K562 (cell line): ENCODE data around the gene G6PC2. TPM values are rescaled to one million over a fixed set of nuclear protein-coding genes. Genes with fewer than 3 reads are reported as not detected.

Experiments used
- ATF1 ChIP-seq, 2 experiments: fragments of 450-650 bp in 1 of 2; IDR thresholded peaks; 2 replicates each; pipeline ENCODE4 v1.6.1; 2016; ENCODE audit warnings: missing compliant biosample characterization in 1 of 2, missing genetic modification characterization in 1 of 2
- CBX2 ChIP-seq: fragments of 200-600 bp; sonication (generic); IDR thresholded peaks from one replicate; pipeline ENCODE4 v1.6.1; 2012; ENCODE audit warnings: mild to moderate bottlenecking, low read length, inconsistent platforms; ENCODE audit not compliant: insufficient read depth, poor library complexity, severe bottlenecking
- CEBPG ChIP-seq, 3 experiments: fragments of 200-800 bp in 1 of 3; sonication (Bioruptor generic) in 1 of 3; sonication (generic) in 1 of 3; formaldehyde crosslinking in 1 of 3; IDR thresholded peaks in 2 of 3; conservative IDR thresholded peaks in 1 of 3; 2 replicates each; pipeline versions ENCODE4 v1.6.1 to v1.8.0; 2016 to 2022; ENCODE audit warnings: missing compliant biosample characterization in 2 of 3, missing genetic modification characterization in 2 of 3, mild to moderate bottlenecking in 1 of 3, missing genetic modification reagents in 1 of 3
- CHD7 ChIP-seq: fragments of 200-600 bp; sonication (generic); IDR thresholded peaks from one replicate; pipeline ENCODE4 v1.6.1; 2012; ENCODE audit warnings: mild to moderate bottlenecking, low read depth, low read length, inconsistent platforms
- E2F3 ChIP-seq: fragments of 250-450 bp; sonication (Bioruptor Pico); IDR thresholded peaks from 2 replicates; pipeline ENCODE4 v1.4.0; 2020; ENCODE audit warnings: mild to moderate bottlenecking
- ETV1 ChIP-seq: fragments of 450-650 bp; conservative IDR thresholded peaks from 2 replicates; pipeline ENCODE4 v1.6.1; 2016; ENCODE audit warnings: missing genetic modification characterization, control low read depth, low read depth, missing compliant biosample characterization
- ETV6 ChIP-seq, 3 experiments: fragments of 150-350 bp in 1 of 3; sonication (generic) in 1 of 3; formaldehyde crosslinking in 1 of 3; IDR thresholded peaks; 2 replicates each; pipeline versions ENCODE4 v1.6.1 to v1.8.0; 2014 to 2022; ENCODE audit warnings: borderline replicate concordance in 2 of 3, low read depth in 2 of 3, antibody characterized with exemption in 1 of 3, low read length in 1 of 3, mild to moderate bottlenecking in 1 of 3, missing genetic modification reagents in 1 of 3
- IRF2 ChIP-seq: sonication (generic); formaldehyde crosslinking; IDR thresholded peaks from 2 replicates; pipeline ENCODE4 v1.8.1; 2022; ENCODE audit warnings: mild to moderate bottlenecking, missing genetic modification reagents
- POU5F1 ChIP-seq: fragments of 150-350 bp; IDR thresholded peaks from 2 replicates; pipeline ENCODE4 v1.6.1; 2014; ENCODE audit warnings: borderline replicate concordance, low read length, low read depth, mild to moderate bottlenecking; ENCODE audit not compliant: partially characterized antibody
- RHOXF2B ChIP-seq: fragments of 250-450 bp; sonication (Bioruptor Pico); conservative IDR thresholded peaks from 2 replicates; pipeline ENCODE4 v1.5.1; 2021
- SMAD3 ChIP-seq: fragments of 450-650 bp; formaldehyde crosslinking; conservative IDR thresholded peaks from 2 replicates; pipeline ENCODE4 v1.4.0; 2020; ENCODE audit warnings: mild to moderate bottlenecking
- U2AF2 ChIP-seq: fragments of 200-400 bp; formaldehyde crosslinking; optimal IDR thresholded peaks from 2 replicates; pipeline ENCODE3; 2017; ENCODE audit warnings: low read depth, mild to moderate bottlenecking, low read length
- ZFP30 ChIP-seq: fragments of 250-450 bp; sonication (Bioruptor Pico); IDR thresholded peaks from 2 replicates; pipeline ENCODE4 v1.8.0; 2022; ENCODE audit warnings: moderate library complexity, mild to moderate bottlenecking, inconsistent platforms, borderline replicate concordance
- ZNF239 ChIP-seq: fragments of 250-450 bp; sonication (Bioruptor Pico); IDR thresholded peaks from 2 replicates; pipeline ENCODE4 v1.4.0; 2020; ENCODE audit warnings: mild to moderate bottlenecking
- ZSCAN29 ChIP-seq: fragments of 450-650 bp; IDR thresholded peaks from 2 replicates; pipeline ENCODE4 v1.6.1; 2017
- polyA plus RNA-seq, 8 experiments: library from polyadenylated mRNA; depleted of rRNA in 4 of 8; stranded (reverse) in 5 of 8; unstranded in 3 of 8; fragments of >200 nt; fragmentation: Nextera tagmentation in 2 of 8; fragmentation: Illumina TruSeq in 1 of 8; extraction: Ambion mirVana in 2 of 8; extraction: Trizol in 1 of 8; gene quantifications; 2 replicates each; pipeline versions ENCODE4 v1.2.1 to v1.2.3, GENCODE V29; 2011 to 2014; ENCODE audit warnings: inconsistent platforms in 1 of 8, missing spikeins in 1 of 8
- total RNA-seq, 7 experiments: library from RNA; depleted of rRNA in 6 of 7; stranded (reverse); fragments of >200 nt in 6 of 7; fragmentation: Illumina TruSeq in 2 of 7; extraction: Trizol in 2 of 7; gene quantifications; 2 replicates each; pipeline versions ENCODE4 v1.2.1 to v1.2.3, GENCODE V29; 2011 to 2021; ENCODE audit warnings: low replicate concordance in 1 of 7

G6PC2 gene
- total and polyA plus RNA-seq, 9 of the 15 experiments (the other 6 are each of a cell fraction or from before 2014, with no cell fraction given): 0.03 to 0.15 TPM; not detected in 7

- TF ChIP-seq CHD7 (no peak), RHOXF2B (CRISPR knock-in tag) (no peak; the same call in 1 of the 2 replicates), CBX2 (no peak), SMAD3 (peak; percentile 90; the same call in 1 of the 2 replicates), U2AF2 (no peak), ETV6 (IDR thresholded peaks at IDR 0.05; ENCODE audit: borderline replicate concordance in 1 of 2, low read depth in 2 of 2, low read length in 1 of 2) (peak; percentile 67 to 89; a peak in 3 of 4 replicates), ETV6 (CRISPR knock-in tag; IDR thresholded peaks at IDR 0.05; ENCODE audit: borderline replicate concordance) (no peak), ETV1 (tag) (peak; percentile 99), ZFP30 (CRISPR knock-in tag) (no peak), ZSCAN29 (no peak), CEBPG (CRISPR knock-in tag; IDR thresholded peaks at IDR 0.05) (peak; percentile 82; the same call in 1 of the 2 replicates), CEBPG (tag; conservative IDR thresholded peaks at IDR 0.05 in 1 of 2, IDR thresholded peaks at IDR 0.05 in 1 of 2) (peak; percentile 54 to 81; a peak in 3 of 4 replicates), IRF2 (CRISPR knock-in tag) (no peak), POU5F1 (no peak), ZNF239 (CRISPR knock-in tag) (peak; percentile 71), ATF1 (CRISPR knock-in tag; IDR thresholded peaks at IDR 0.05) (no peak), ATF1 (tag; IDR thresholded peaks at IDR 0.05) (peak; percentile 94), E2F3 (no peak)
These were observed 34.9 kb downstream of the G6PC2 start (continued) for GRCh38 chr2:168935810-168936581.
